ENCODE results near the gene ZSWIM8. TPM values are rescaled to one million over a fixed set of nuclear protein-coding genes. Genes with fewer than 3 reads are reported as not detected.
A peak's percentile ranks its signal among the peaks of the same experiment; 100 is the strongest.

ZSWIM8 gene
- total and polyA plus RNA-seq, 10 of the 15 experiments (the other 5 are each of a cell fraction or from before 2014, with no cell fraction given): 7.8 to 47.1 (median 23.6) TPM

- TF ChIP-seq CEBPZ (IDR thresholded peaks at IDR 0.05; ENCODE audit: low read depth, low read length): no peak
- no peak for TF ChIP-seq ESRRA (IDR thresholded peaks at IDR 0.05; ENCODE audit: low read length)
- TF ChIP-seq NFYB (IDR thresholded peaks at IDR 0.05; ENCODE audit: insufficient read depth, low read depth, low read length): 0 out of 2 replicates have a peak, but pooled peaks have one; percentile 40
- TF ChIP-seq CTCF (IDR thresholded peaks at IDR 0.05 in 2 of 3, conservative IDR thresholded peaks at IDR 0.05 in 1 of 3; ENCODE audit: control insufficient read depth in 2 of 3, extremely low read depth in 1 of 3, insufficient read depth in 1 of 3, low read depth in 3 of 3, low read length in 3 of 3): no peak
- no peak for TF ChIP-seq DPF2 (IDR thresholded peaks at IDR 0.05)
- no peak for TF ChIP-seq RAD21 (IDR thresholded peaks at IDR 0.05; ENCODE audit: insufficient read depth, low read depth, low read length)
- peak; percentile 52; the same call in 1 of the 2 replicates for TF ChIP-seq ATF2 (IDR thresholded peaks at IDR 0.05; ENCODE audit: low read length)
- no peak for TF ChIP-seq TCF3 (IDR thresholded peaks at IDR 0.05; ENCODE audit: borderline replicate concordance, insufficient read depth, low read depth, low read length)
- TF ChIP-seq BMI1 (IDR thresholded peaks at IDR 0.05; ENCODE audit: borderline replicate concordance): no peak
- TF ChIP-seq RELB (IDR thresholded peaks at IDR 0.05; ENCODE audit: low read depth): peak; percentile 90
- TF ChIP-seq ZNF622 (IDR thresholded peaks at IDR 0.05): no peak
- TF ChIP-seq ZNF207 (IDR thresholded peaks at IDR 0.05; ENCODE audit: borderline replicate concordance): no peak
- no peak for TF ChIP-seq YBX1 (IDR thresholded peaks at IDR 0.05)
- no peak for TF ChIP-seq FOS (IDR thresholded peaks at IDR 0.05; ENCODE audit: borderline replicate concordance, extremely low read depth, insufficient read length)
- TF ChIP-seq BACH1 (IDR thresholded peaks at IDR 0.05; ENCODE audit: borderline replicate concordance): no peak
- no peak for TF ChIP-seq MYC (IDR thresholded peaks at IDR 0.05; ENCODE audit: insufficient read depth, insufficient read length, insufficient replicate concordance, low read length, severe bottlenecking)
- TF ChIP-seq BCL11A (IDR thresholded peaks at IDR 0.05; ENCODE audit: low read depth, low read length): 0 out of 2 replicates have a peak, but pooled peaks have one; percentile 13
- TF ChIP-seq HDAC6 (IDR thresholded peaks at IDR 0.05; ENCODE audit: unreplicated experiment): no peak
- TF ChIP-seq CHD2 (IDR thresholded peaks at IDR 0.05; ENCODE audit: borderline replicate concordance, low read depth, low read length): 0 out of 2 replicates have a peak, but pooled peaks have one; percentile 51
- no peak for TF ChIP-seq MEF2A (IDR thresholded peaks at IDR 0.05; ENCODE audit: insufficient read depth, low read depth, low read length)
- no peak for TF ChIP-seq CEBPB (IDR thresholded peaks at IDR 0.05; ENCODE audit: borderline replicate concordance in 1 of 2, low read depth in 2 of 2, low read length in 2 of 2)
- TF ChIP-seq SMAD1 (IDR thresholded peaks at IDR 0.05; ENCODE audit: low read depth, partially characterized antibody): no peak
Measured at GRCh38 chr10:73803680-73804286, 18.4 kb downstream of the ZSWIM8 start (continued).

Measured in GM12878 (cell line).